GM21447 (cell line): ENCODE measurements around the gene PNLIPRP3.

Experiments
- ATAC-seq: cut with Tn5 transposase; IDR thresholded peaks from one replicate; pipeline ENCODE4 v1.9.1; 2021; ENCODE audit not compliant: unreplicated experiment

Gene PNLIPRP3

GRCh38 chr10:116504786-116505185 is 77.1 kb downstream of the PNLIPRP3 start:
- no peak for ATAC-seq

GRCh38 chr10:116510565-116510964 is 82.9 kb downstream of the PNLIPRP3 start:
- ATAC-seq, result no peak

GRCh38 chr10:116511365-116511764 is 83.7 kb downstream of the PNLIPRP3 start:
- no peak for ATAC-seq

GRCh38 chr10:116521424-116522290 is 94.0 kb downstream of the PNLIPRP3 start:
- peak; percentile 53 for ATAC-seq

GRCh38 chr10:116522803-116523381 is 95.2 kb downstream of the PNLIPRP3 start:
- no peak for ATAC-seq

- no peak for ATAC-seq
Observed at GRCh38 chr10:116524736-116525135, 97.1 kb downstream of the PNLIPRP3 start.

GRCh38 chr10:116526219-116526618 is 98.6 kb downstream of the PNLIPRP3 start:
- no peak for ATAC-seq
